Pons (tissue), 1 donor: ENCODE data around the gene SNED1.

Experiments
- DNase-seq: peaks from one replicate; pipeline ENCODE4 v3.0.0-alpha.2; 2016; ENCODE audit warnings: low spot score

Gene SNED1

GRCh38 chr2:240992572-240993291 is 5.7 kb upstream of the SNED1 start:
- no peak for DNase-seq

- no peak for DNase-seq
Measured at GRCh38 chr2:240993446-240994170, 4.8 kb upstream of the SNED1 start.

- DNase-seq: no peak
Measured at GRCh38 chr2:240994171-240994896, 4.1 kb upstream of the SNED1 start.

- no peak for DNase-seq
Measured at GRCh38 chr2:240995041-240996021, 3.1 kb upstream of the SNED1 start.

GRCh38 chr2:240996161-240996833 is 2.1 kb upstream of the SNED1 start:
- no peak for DNase-seq

- DNase-seq: no peak
Measured at GRCh38 chr2:240996834-240997140, 1.6 kb upstream of the SNED1 start.

GRCh38 chr2:240997141-240997855 is 1.1 kb upstream of the SNED1 start:
- DNase-seq: no peak

- no peak for DNase-seq
Measured at GRCh38 chr2:240998706-240998994, 232 bp downstream of the SNED1 start.

GRCh38 chr2:240998995-240999791 is 775 bp downstream of the SNED1 start:
- DNase-seq: no peak

GRCh38 chr2:240999873-241000541 is 1.6 kb downstream of the SNED1 start:
- no peak for DNase-seq

GRCh38 chr2:241000831-241001321 is 2.5 kb downstream of the SNED1 start:
- no peak for DNase-seq

GRCh38 chr2:241001413-241002274 is 3.2 kb downstream of the SNED1 start:
- DNase-seq: no peak

GRCh38 chr2:241002275-241003046 is 4.0 kb downstream of the SNED1 start:
- DNase-seq: no peak

GRCh38 chr2:241003047-241003360 is 4.6 kb downstream of the SNED1 start:
- DNase-seq: no peak

- DNase-seq: no peak
Measured at GRCh38 chr2:241003369-241003768, 5.0 kb downstream of the SNED1 start.

- no peak for DNase-seq
Measured at GRCh38 chr2:241003830-241004564, 5.6 kb downstream of the SNED1 start.

- no peak for DNase-seq
Measured at GRCh38 chr2:241005569-241005968, 7.2 kb downstream of the SNED1 start.
